ENCODE data around the gene MCRIP1. TPM values are rescaled to one million over a fixed set of nuclear protein-coding genes. Genes with fewer than 3 reads are reported as not detected.
A peak's percentile ranks its signal among the peaks of the same experiment; 100 is the strongest.

MCRIP1 gene
- total RNA-seq (2012; rRNA removed): 91.5 and 125 TPM in 2 replicates

- peak within 1 kb of the TSS; percentile 80 for H3K4me3 ChIP-seq (ENCODE audit: low read length)
- no peaks in the 10 kb centered on the region for H3K9me3 ChIP-seq (replicated peaks; ENCODE audit: low read length)
- H3K4me1 ChIP-seq (ENCODE audit: control insufficient read depth, insufficient read depth, low read length): peaks cover 22% of the 10 kb centered on the region
- H3K9ac ChIP-seq (ENCODE audit: low read depth, low read length): peak within 1 kb of the TSS; percentile 99
- no peaks in the 10 kb centered on the region for H3K27me3 ChIP-seq (ENCODE audit: control insufficient read depth, insufficient read depth, low read length)
- peak within 1 kb of the TSS; percentile 93 for H3K4me2 ChIP-seq (ENCODE audit: low read length)
- H3K36me3 ChIP-seq (ENCODE audit: insufficient read depth, low read length): peaks cover 5% of the 10 kb centered on the region
Observed at GRCh38 chr17:81833160-81833920, at the start of gene MCRIP1. TSS of gene MCRIP1 (minus strand) at chr17:81833291. CDS start at chr17:81824506, 8,785 bp downstream.

GRCh38 chr17:81879121-81879520 is 46.0 kb upstream of the MCRIP1 start:
- peaks cover 1% of the 10 kb centered on the region for H3K4me1 ChIP-seq (ENCODE audit: control insufficient read depth, insufficient read depth, low read length)
- no peak overlapping the region for H3K4me2 ChIP-seq (ENCODE audit: low read length)
- peaks cover 40% of the 10 kb centered on the region for H3K36me3 ChIP-seq (ENCODE audit: insufficient read depth, low read length)
- H3K27me3 ChIP-seq (ENCODE audit: control insufficient read depth, insufficient read depth, low read length): no peaks in the 10 kb centered on the region
- no peak overlapping the region for H3K4me3 ChIP-seq (ENCODE audit: low read length)
- no peaks in the 10 kb centered on the region for H3K9me3 ChIP-seq (replicated peaks; ENCODE audit: low read length)
- no peak overlapping the region for H3K9ac ChIP-seq (ENCODE audit: low read depth, low read length)

GRCh38 chr17:81878294-81878693 is 45.2 kb upstream of the MCRIP1 start:
- no peak overlapping the region for H3K9ac ChIP-seq (ENCODE audit: low read depth, low read length)
- H3K36me3 ChIP-seq (ENCODE audit: insufficient read depth, low read length): peaks cover 37% of the 10 kb centered on the region
- H3K4me2 ChIP-seq (ENCODE audit: low read length): no peak overlapping the region
- no peaks in the 10 kb centered on the region for H3K4me1 ChIP-seq (ENCODE audit: control insufficient read depth, insufficient read depth, low read length)
- no peaks in the 10 kb centered on the region for H3K27me3 ChIP-seq (ENCODE audit: control insufficient read depth, insufficient read depth, low read length)
- no peaks in the 10 kb centered on the region for H3K9me3 ChIP-seq (replicated peaks; ENCODE audit: low read length)
- no peak overlapping the region for H3K4me3 ChIP-seq (ENCODE audit: low read length)

- peaks cover 34% of the 10 kb centered on the region for H3K36me3 ChIP-seq (ENCODE audit: insufficient read depth, low read length)
Observed at GRCh38 chr17:81877569-81877968, 44.5 kb upstream of the MCRIP1 start.

GRCh38 chr17:81871387-81872230 is 38.5 kb upstream of the MCRIP1 start:
- Histone ChIP-seq H3K9me3 (replicated peaks; ENCODE audit: low read length) (no peaks in the 10 kb centered on the region), H3K9ac (ENCODE audit: low read depth, low read length) (peak overlapping the region; percentile 95), H3K36me3 (ENCODE audit: insufficient read depth, low read length) (peaks cover 29% of the 10 kb centered on the region), H3K27me3 (ENCODE audit: control insufficient read depth, insufficient read depth, low read length) (no peaks in the 10 kb centered on the region), H3K4me2 (ENCODE audit: low read length) (peak overlapping the region; percentile 100), H3K4me1 (ENCODE audit: control insufficient read depth, insufficient read depth, low read length) (peaks cover 51% of the 10 kb centered on the region), H3K4me3 (ENCODE audit: low read length) (peak overlapping the region; percentile 75)

More at GRCh38 chr17:81877569-81877968, 44.5 kb upstream of the MCRIP1 start:
- H3K27me3 ChIP-seq (ENCODE audit: control insufficient read depth, insufficient read depth, low read length): no peaks in the 10 kb centered on the region
- no peak overlapping the region for H3K4me3 ChIP-seq (ENCODE audit: low read length)
- no peaks in the 10 kb centered on the region for H3K9me3 ChIP-seq (replicated peaks; ENCODE audit: low read length)
- no peak overlapping the region for H3K9ac ChIP-seq (ENCODE audit: low read depth, low read length)
- peaks cover 5% of the 10 kb centered on the region for H3K4me1 ChIP-seq (ENCODE audit: control insufficient read depth, insufficient read depth, low read length)
- H3K4me2 ChIP-seq (ENCODE audit: low read length): no peak overlapping the region

- Histone ChIP-seq H3K4me1 (ENCODE audit: control insufficient read depth, insufficient read depth, low read length) (peaks cover 52% of the 10 kb centered on the region), H3K27me3 (ENCODE audit: control insufficient read depth, insufficient read depth, low read length) (no peaks in the 10 kb centered on the region), H3K4me3 (ENCODE audit: low read length) (peak within 1 kb of the TSS; percentile 86), H3K9ac (ENCODE audit: low read depth, low read length) (peak within 1 kb of the TSS; percentile 97), H3K4me2 (ENCODE audit: low read length) (peak within 1 kb of the TSS; percentile 100), H3K9me3 (replicated peaks; ENCODE audit: low read length) (no peaks in the 10 kb centered on the region), H3K36me3 (ENCODE audit: insufficient read depth, low read length) (peaks cover 33% of the 10 kb centered on the region)
Observed at GRCh38 chr17:81870981-81871386, 37.9 kb upstream of the MCRIP1 start, which contains the start of gene ARHGDIA. TSS of gene ARHGDIA (minus strand) at chr17:81871337. CDS start at chr17:81869930, 1,407 bp downstream.

GRCh38 chr17:81870131-81870980 is 37.3 kb upstream of the MCRIP1 start:
- Histone ChIP-seq H3K4me2 (ENCODE audit: low read length) (peak overlapping the region; percentile 99), H3K36me3 (ENCODE audit: insufficient read depth, low read length) (peaks cover 40% of the 10 kb centered on the region), H3K27me3 (ENCODE audit: control insufficient read depth, insufficient read depth, low read length) (no peaks in the 10 kb centered on the region), H3K9ac (ENCODE audit: low read depth, low read length) (peak overlapping the region; percentile 97), H3K4me1 (ENCODE audit: control insufficient read depth, insufficient read depth, low read length) (peaks cover 52% of the 10 kb centered on the region), H3K4me3 (ENCODE audit: low read length) (peak overlapping the region; percentile 86), H3K9me3 (replicated peaks; ENCODE audit: low read length) (no peaks in the 10 kb centered on the region)

- Histone ChIP-seq H3K9me3 (replicated peaks; ENCODE audit: low read length) (no peaks in the 10 kb centered on the region), H3K27me3 (ENCODE audit: control insufficient read depth, insufficient read depth, low read length) (no peaks in the 10 kb centered on the region), H3K4me3 (ENCODE audit: low read length) (peak overlapping the region; percentile 86), H3K4me2 (ENCODE audit: low read length) (peak overlapping the region; percentile 99), H3K4me1 (ENCODE audit: control insufficient read depth, insufficient read depth, low read length) (peaks cover 52% of the 10 kb centered on the region), H3K36me3 (ENCODE audit: insufficient read depth, low read length) (peaks cover 45% of the 10 kb centered on the region), H3K9ac (ENCODE audit: low read depth, low read length) (peak overlapping the region; percentile 97)
Observed at GRCh38 chr17:81869221-81870130, 36.4 kb upstream of the MCRIP1 start.

GRCh38 chr17:81868674-81869220 is 35.7 kb upstream of the MCRIP1 start:
- Histone ChIP-seq H3K9ac (ENCODE audit: low read depth, low read length) (peak overlapping the region; percentile 97), H3K27me3 (ENCODE audit: control insufficient read depth, insufficient read depth, low read length) (no peaks in the 10 kb centered on the region), H3K4me2 (ENCODE audit: low read length) (peak overlapping the region; percentile 99), H3K4me3 (ENCODE audit: low read length) (peak overlapping the region; percentile 86), H3K36me3 (ENCODE audit: insufficient read depth, low read length) (peaks cover 52% of the 10 kb centered on the region), H3K4me1 (ENCODE audit: control insufficient read depth, insufficient read depth, low read length) (peaks cover 52% of the 10 kb centered on the region), H3K9me3 (replicated peaks; ENCODE audit: low read length) (no peaks in the 10 kb centered on the region)
